ENCODE data around the gene PRCC.

The PRCC gene

DNA sequence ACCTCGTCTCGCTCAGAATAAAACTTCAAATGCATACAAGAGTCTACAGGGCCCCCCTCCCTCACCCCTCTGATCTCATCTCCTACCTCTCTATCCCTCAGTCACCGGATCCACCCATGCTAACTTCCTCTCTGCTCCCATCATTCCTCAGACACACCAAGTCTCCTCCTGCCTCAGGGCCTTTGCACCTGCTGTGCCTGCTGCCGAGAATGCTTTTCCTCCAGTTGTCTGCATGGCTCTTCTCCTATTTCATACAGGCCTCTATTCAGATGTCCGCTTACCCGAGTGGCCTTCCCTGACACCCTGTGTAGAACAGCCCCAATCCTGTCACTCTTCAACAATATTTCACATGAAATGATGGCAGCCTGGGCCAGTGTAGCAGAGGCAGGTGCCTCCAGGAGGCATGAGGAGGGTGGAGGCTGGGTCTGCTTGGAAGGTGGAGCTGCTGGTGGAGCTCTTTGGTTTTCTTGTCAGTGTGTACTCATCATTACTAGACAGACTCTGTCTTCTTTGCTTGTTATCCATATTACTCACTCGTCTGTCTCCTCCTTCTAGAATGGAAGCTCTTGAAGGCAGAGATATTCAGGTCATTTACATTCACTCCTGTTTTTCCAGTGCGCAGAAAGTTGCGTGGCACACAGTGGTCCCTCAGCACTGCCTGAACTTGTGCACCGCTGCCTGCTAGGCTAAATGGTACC lies 45.1 kb downstream of the PRCC start:
- DNase-seq (ENCODE audit: low read depth): no peak
- TF ChIP-seq, protein P1, sequence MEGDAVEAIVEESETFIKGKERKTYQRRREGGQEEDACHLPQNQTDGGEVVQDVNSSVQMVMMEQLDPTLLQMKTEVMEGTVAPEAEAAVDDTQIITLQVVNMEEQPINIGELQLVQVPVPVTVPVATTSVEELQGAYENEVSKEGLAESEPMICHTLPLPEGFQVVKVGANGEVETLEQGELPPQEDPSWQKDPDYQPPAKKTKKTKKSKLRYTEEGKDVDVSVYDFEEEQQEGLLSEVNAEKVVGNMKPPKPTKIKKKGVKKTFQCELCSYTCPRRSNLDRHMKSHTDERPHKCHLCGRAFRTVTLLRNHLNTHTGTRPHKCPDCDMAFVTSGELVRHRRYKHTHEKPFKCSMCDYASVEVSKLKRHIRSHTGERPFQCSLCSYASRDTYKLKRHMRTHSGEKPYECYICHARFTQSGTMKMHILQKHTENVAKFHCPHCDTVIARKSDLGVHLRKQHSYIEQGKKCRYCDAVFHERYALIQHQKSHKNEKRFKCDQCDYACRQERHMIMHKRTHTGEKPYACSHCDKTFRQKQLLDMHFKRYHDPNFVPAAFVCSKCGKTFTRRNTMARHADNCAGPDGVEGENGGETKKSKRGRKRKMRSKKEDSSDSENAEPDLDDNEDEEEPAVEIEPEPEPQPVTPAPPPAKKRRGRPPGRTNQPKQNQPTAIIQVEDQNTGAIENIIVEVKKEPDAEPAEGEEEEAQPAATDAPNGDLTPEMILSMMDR (conservative IDR thresholded peaks at IDR 0.05; ENCODE audit: low read depth, low read length): no peak
- no peak overlapping the region for H3K4me3 ChIP-seq (ENCODE audit: low read depth, low read length)

DNA sequence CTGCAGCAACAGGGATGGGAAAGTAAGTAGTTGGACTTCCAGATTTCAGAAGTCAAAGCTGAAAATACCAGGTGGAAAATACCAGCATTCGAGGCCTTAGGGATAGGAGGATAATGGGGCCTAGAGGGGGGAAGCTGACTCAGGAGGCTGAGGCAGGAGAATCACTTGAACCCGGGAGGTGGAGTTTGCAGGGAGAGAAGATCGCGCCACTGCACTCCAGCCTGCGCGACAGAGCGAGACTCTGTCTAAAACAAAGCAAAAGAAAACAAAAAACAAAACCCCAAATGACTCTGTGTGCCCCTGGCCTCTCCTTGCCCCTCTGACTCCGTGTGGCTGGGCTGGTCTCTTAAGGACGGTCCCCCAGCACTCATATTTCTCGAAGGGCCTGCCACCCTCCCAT lies 46.0 kb downstream of the PRCC start:
- H3K4me3 ChIP-seq (ENCODE audit: low read depth, low read length): peak overlapping the region; percentile 55
- TF ChIP-seq, protein P1 (conservative IDR thresholded peaks at IDR 0.05; ENCODE audit: low read depth, low read length): no peak
- no peak for DNase-seq (ENCODE audit: low read depth)

DNA sequence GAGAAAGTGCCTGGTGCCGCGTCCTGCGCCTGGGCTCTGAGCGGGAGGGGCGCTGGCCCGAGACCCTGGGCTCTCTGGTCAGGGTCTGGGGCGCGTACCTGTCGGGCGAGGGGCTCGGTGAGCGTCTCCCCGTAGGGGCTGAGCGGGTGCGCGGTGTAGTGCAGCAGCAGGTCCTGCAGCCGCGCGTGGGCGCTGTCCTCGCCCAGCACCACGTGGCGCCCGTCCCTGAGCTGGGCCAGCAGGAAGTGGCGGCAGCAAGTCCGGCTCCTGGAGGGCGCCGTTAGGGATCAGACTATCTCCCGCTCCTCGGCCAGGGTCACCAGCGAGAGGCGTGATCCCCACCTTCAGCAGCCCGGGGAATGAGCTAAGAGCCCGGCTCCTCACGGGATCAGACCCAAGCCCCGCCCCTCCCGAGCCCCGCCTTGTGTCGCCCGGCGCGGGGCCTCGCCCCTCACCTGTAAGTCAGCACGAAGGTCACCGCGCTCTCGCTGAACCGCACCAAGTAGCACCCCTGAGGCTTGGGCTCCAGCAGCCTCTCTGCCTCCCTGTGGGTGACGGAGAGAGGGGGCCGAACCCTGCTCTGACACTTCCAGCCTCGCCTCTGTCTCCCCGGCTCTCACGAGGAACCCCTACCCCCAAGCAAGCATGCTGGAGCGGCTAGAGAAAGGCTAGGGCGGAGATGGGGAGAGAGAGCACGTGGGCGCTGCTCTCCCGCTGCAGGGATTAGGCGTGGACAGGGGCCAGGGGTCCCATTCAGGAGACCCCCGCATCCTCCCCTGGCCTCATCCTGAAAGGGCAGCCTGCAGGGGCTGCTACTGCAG lies 46.6 kb downstream of the PRCC start:
- TF ChIP-seq, protein P1 (conservative IDR thresholded peaks at IDR 0.05; ENCODE audit: low read depth, low read length): peak; percentile 67
- H3K4me3 ChIP-seq (ENCODE audit: low read depth, low read length): peak overlapping the region; percentile 55
- DNase-seq (ENCODE audit: low read depth): peak; percentile 68

DNA sequence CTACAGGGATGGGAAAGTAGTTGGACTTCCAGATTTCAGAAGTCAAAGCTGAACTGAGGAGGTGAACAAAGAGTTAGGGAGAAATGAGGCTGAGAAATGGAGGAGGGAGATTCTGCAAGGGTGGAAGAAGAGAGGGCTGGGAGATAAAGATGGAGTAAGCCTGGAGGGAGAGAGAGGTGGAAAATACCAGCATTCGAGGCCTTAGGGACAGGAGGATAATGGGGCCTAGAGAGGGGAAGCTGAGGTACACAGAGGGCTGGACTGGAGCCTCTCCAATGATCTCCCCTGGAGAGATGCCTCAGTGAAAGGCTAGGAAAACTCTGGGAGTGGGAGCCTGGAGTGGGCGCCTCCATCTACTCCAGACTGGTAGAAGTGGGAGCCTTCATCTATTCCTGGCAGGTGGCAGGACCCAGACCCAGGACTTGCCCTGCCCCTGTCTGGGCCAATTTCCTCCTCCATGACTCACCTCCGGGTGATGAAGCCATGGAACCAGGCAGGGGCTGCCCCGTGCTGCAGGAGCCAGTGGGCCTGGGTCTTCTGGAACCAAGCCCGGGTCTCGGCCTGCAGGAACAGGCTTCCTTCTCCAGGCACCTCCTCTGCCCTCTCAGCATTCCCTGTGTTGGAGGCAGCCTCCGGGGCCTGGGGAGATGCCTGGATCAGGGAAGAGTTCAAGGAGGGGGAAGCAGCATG lies 47.4 kb downstream of the PRCC start:
- H3K4me3 ChIP-seq (ENCODE audit: low read depth, low read length): no peak overlapping the region

DNA sequence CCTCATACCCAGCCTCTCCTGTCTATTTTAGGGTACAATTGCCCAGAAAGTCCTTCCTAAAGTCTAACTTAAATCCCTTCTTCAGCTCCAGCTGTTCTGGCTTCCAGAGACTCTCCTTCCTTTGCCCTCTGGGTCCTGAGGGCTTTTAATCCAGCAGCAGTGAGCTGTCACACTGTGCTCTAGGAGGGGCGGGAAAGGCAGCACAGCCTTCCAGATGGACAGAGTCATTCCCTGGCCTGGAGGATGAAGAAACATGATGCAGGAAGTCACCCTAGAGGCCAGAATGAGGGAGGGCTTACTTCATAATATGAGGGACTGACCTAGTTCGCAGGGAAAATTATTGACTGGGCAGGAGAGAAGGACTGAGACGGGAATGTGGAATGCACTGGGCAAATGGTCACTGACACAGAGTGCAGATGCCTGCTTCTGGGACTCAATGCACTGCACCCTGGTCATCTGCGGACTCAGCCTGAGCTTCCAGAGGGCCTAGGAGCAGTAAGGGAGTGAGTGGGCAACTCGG lies 48.0 kb downstream of the PRCC start:
- H3K4me3 ChIP-seq (ENCODE audit: low read depth, low read length): no peak overlapping the region
- TF ChIP-seq, protein P1 (conservative IDR thresholded peaks at IDR 0.05; ENCODE audit: low read depth, low read length): peak; percentile 16
- DNase-seq (ENCODE audit: low read depth): peak; percentile 86

More for the DNA sequence above, 47.4 kb downstream of the PRCC start:
- DNase-seq (ENCODE audit: low read depth): no peak
- TF ChIP-seq, protein P1 (conservative IDR thresholded peaks at IDR 0.05; ENCODE audit: low read depth, low read length): no peak

DNA sequence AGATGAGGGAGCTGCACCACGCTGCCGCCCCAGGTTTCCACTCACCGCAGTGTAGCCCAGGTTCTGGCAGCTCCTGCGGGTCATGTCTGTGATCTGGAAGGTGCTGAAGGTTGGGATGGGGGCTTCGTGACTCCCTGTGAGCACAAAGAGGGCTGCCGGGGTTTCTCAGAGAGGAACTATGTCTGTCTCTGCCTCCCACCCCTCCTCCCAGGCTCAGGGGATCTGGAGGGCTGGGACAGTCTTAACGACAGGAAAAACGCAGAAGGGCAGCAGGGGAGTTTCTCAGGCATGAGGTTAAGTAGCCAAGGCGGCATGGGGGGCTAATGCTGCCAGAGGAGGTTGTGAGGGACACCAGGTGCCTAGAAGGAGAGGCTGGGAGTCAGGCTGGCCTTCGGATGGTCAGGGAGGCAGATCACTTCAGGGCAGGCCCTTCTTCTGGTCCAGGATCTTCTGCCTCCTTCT lies 48.7 kb downstream of the PRCC start:
- H3K4me3 ChIP-seq (ENCODE audit: low read depth, low read length): no peak overlapping the region
- TF ChIP-seq, protein P1 (conservative IDR thresholded peaks at IDR 0.05; ENCODE audit: low read depth, low read length): no peak
- DNase-seq (ENCODE audit: low read depth): no peak
